ENCODE results near the gene MVB12B. TPM values are rescaled to one million over a fixed set of nuclear protein-coding genes. Genes with fewer than 3 reads are reported as not detected.

MVB12B gene
- total and polyA plus RNA-seq, 2 donors (not counting 1 experiment from before 2014, with no cell fraction given) = 2.5 to 2.6 TPM

DNA sequence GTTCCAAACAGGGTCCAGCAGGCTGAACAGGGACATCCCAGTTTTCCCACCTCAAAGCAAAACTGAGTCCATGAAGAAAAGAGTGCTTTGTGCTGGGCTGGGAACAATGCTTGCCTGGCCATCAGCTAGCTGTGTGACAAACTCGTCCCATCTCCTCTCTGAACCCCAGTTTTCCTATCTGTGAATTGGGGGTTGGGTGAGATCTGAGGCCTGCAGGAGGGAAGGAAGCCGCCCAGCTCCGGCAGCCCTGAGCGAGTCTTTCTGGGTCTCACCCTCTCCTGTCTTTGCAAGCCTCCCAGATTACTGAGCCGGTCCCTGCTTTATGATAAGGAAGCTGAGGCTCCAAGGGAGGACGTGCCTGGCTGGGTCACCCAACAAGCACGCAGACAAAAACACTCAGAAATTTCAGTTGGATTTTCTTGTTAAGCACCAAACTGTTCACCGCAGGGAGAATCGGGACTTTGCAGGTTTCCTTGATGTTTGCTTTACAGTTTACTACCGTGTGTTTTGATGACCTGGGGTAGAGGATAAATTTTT lies 204.5 kb downstream of the MVB12B start:
- Histone ChIP-seq H4K20me1 (ENCODE audit: control insufficient read depth, extremely low read depth, insufficient read depth, low read length) (no peaks in the 10 kb centered on the region), H3K4me1 (ENCODE audit: control insufficient read depth, extremely low read depth, insufficient read depth, low read length) (peaks cover 2% of the 10 kb centered on the region), H3K27ac (ENCODE audit: insufficient read depth, low read length) (no peak overlapping the region), H3K27me3 (ENCODE audit: control insufficient read depth, insufficient read depth, low read length) (peaks cover 13% of the 10 kb centered on the region), H3K4me2 (ENCODE audit: extremely low read depth, insufficient read depth, low read length) (no peak overlapping the region), H3K36me3 (ENCODE audit: control insufficient read depth, insufficient read depth, low read length) (no peaks in the 10 kb centered on the region), H3K9ac (ENCODE audit: insufficient read depth, low read length) (no peak overlapping the region), H3K79me2 (ENCODE audit: control insufficient read depth, insufficient read depth, low read length) (no peaks in the 10 kb centered on the region), H2AFZ (ENCODE audit: low read length) (no peak overlapping the region), H3K9me3 (ENCODE audit: control insufficient read depth, insufficient read depth, low read depth, low read length) (no peaks in the 10 kb centered on the region), H3K4me3 (replicated peaks in 1 of 4; ENCODE audit: control extremely low read depth in 1 of 4, insufficient read depth in 1 of 4, low read depth in 3 of 4, low read length in 4 of 4) (no peak overlapping the region)
- TF ChIP-seq, protein P1, sequence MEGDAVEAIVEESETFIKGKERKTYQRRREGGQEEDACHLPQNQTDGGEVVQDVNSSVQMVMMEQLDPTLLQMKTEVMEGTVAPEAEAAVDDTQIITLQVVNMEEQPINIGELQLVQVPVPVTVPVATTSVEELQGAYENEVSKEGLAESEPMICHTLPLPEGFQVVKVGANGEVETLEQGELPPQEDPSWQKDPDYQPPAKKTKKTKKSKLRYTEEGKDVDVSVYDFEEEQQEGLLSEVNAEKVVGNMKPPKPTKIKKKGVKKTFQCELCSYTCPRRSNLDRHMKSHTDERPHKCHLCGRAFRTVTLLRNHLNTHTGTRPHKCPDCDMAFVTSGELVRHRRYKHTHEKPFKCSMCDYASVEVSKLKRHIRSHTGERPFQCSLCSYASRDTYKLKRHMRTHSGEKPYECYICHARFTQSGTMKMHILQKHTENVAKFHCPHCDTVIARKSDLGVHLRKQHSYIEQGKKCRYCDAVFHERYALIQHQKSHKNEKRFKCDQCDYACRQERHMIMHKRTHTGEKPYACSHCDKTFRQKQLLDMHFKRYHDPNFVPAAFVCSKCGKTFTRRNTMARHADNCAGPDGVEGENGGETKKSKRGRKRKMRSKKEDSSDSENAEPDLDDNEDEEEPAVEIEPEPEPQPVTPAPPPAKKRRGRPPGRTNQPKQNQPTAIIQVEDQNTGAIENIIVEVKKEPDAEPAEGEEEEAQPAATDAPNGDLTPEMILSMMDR (conservative IDR thresholded peaks at IDR 0.05 in 1 of 2, IDR thresholded peaks at IDR 0.05 in 1 of 2; ENCODE audit: low read depth in 1 of 2, low read length in 2 of 2) = no peak
- no peak for TF ChIP-seq EZH2 (IDR thresholded peaks at IDR 0.05; ENCODE audit: low read length, missing control alignments)
- DNase-seq (ENCODE audit: low read depth in 2 of 2) = no peak

DNA sequence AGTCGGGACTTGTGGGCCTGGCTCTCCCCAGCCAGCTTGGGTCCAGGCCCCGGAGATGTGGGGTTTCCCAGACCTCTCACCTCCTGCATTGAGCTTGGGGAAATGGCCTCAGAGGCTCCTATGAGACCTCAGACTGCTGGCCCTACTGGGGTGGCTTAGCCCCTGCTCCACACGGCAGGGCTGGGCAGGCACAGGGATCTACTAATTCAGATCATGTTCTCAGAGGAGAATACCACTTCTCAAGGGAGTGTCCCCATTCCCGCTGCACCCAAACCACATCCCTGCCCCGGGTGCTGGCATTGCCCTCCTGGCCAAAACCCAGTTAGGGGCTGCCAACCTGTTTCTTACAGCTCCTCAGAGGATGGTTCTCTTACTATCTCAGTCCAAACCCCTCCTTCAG lies 205.0 kb downstream of the MVB12B start:
- Histone ChIP-seq H4K20me1 (ENCODE audit: control insufficient read depth, extremely low read depth, insufficient read depth, low read length) (no peaks in the 10 kb centered on the region), H3K27ac (ENCODE audit: insufficient read depth, low read length) (no peak overlapping the region), H2AFZ (ENCODE audit: low read length) (no peak overlapping the region), H3K79me2 (ENCODE audit: control insufficient read depth, insufficient read depth, low read length) (no peaks in the 10 kb centered on the region), H3K27me3 (ENCODE audit: control insufficient read depth, insufficient read depth, low read length) (peaks cover 13% of the 10 kb centered on the region), H3K36me3 (ENCODE audit: control insufficient read depth, insufficient read depth, low read length) (no peaks in the 10 kb centered on the region), H3K4me2 (ENCODE audit: extremely low read depth, insufficient read depth, low read length) (no peak overlapping the region), H3K9me3 (ENCODE audit: control insufficient read depth, insufficient read depth, low read depth, low read length) (no peaks in the 10 kb centered on the region), H3K4me1 (ENCODE audit: control insufficient read depth, extremely low read depth, insufficient read depth, low read length) (peaks cover 2% of the 10 kb centered on the region), H3K4me3 (replicated peaks in 1 of 4; ENCODE audit: control extremely low read depth in 1 of 4, insufficient read depth in 1 of 4, low read depth in 3 of 4, low read length in 4 of 4) (no peak overlapping the region), H3K9ac (ENCODE audit: insufficient read depth, low read length) (no peak overlapping the region)
- TF ChIP-seq, protein P1 (conservative IDR thresholded peaks at IDR 0.05 in 1 of 2, IDR thresholded peaks at IDR 0.05 in 1 of 2; ENCODE audit: low read depth in 1 of 2, low read length in 2 of 2) = no peak
- no peak for TF ChIP-seq EZH2 (IDR thresholded peaks at IDR 0.05; ENCODE audit: low read length, missing control alignments)
- DNase-seq (ENCODE audit: low read depth in 2 of 2) = no peak

DNA sequence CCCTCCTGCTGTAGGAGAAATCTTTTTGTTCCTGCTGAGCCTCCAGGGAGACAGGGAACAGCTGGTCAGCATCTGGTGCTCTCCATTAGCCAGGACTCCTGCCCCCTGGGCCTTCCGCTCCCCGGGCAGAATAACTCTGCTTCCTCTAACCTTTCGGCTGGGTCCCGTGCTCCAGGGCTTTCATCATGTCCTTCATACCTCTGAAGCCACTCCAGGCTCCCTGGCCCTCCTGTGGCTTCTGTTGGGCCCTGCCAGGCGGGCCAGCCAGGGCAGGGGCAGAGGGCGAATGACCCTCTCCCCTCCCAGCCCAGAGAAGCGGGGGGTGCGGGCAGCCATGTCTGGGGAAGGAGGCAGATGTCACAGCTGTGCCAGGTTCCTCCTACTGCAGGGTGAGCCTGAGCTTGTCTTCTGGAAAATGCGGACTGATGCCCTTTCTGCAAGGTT lies 205.4 kb downstream of the MVB12B start:
- Histone ChIP-seq H3K27ac (ENCODE audit: insufficient read depth, low read length) (no peak overlapping the region), H3K4me3 (replicated peaks in 1 of 4; ENCODE audit: control extremely low read depth in 1 of 4, insufficient read depth in 1 of 4, low read depth in 3 of 4, low read length in 4 of 4) (no peak overlapping the region), H3K4me1 (ENCODE audit: control insufficient read depth, extremely low read depth, insufficient read depth, low read length) (peaks cover 2% of the 10 kb centered on the region), H3K4me2 (ENCODE audit: extremely low read depth, insufficient read depth, low read length) (no peak overlapping the region), H3K36me3 (ENCODE audit: control insufficient read depth, insufficient read depth, low read length) (no peaks in the 10 kb centered on the region), H2AFZ (ENCODE audit: low read length) (no peak overlapping the region), H4K20me1 (ENCODE audit: control insufficient read depth, extremely low read depth, insufficient read depth, low read length) (no peaks in the 10 kb centered on the region), H3K9ac (ENCODE audit: insufficient read depth, low read length) (no peak overlapping the region), H3K9me3 (ENCODE audit: control insufficient read depth, insufficient read depth, low read depth, low read length) (no peaks in the 10 kb centered on the region), H3K27me3 (ENCODE audit: control insufficient read depth, insufficient read depth, low read length) (peaks cover 13% of the 10 kb centered on the region), H3K79me2 (ENCODE audit: control insufficient read depth, insufficient read depth, low read length) (no peaks in the 10 kb centered on the region)
- TF ChIP-seq, protein P1 (conservative IDR thresholded peaks at IDR 0.05 in 1 of 2, IDR thresholded peaks at IDR 0.05 in 1 of 2; ENCODE audit: low read depth in 1 of 2, low read length in 2 of 2) = no peak
- TF ChIP-seq EZH2 (IDR thresholded peaks at IDR 0.05; ENCODE audit: low read length, missing control alignments) = no peak
- peak in 1 of 2 donors; percentile 59 for DNase-seq (ENCODE audit: low read depth in 2 of 2)

Data from fibroblast of lung (primary cell).